T-helper 1 cell treated with Interleukin-12 subunit alpha and Interleukin-12 subunit beta and Interleukin-4 antibody, amounts not matched to agents 30 μg/mL and 1 μg/mL, for 36 hours (primary cell): ENCODE results near the gene LRRC75A.
A peak's percentile ranks its signal among the peaks of the same experiment; 100 is the strongest.
"Not testable (repeated sequence)": the region's sequence is repeated elsewhere in the genome, so short reads cannot be mapped to it uniquely, and the experiment has no call there.

ENCODE experiments used
- H3K27ac Mint-ChIP-seq: one replicate; pipeline ENCODE4 v1.8.0; 2021; ENCODE audit warnings: mild to moderate bottlenecking, mixed read lengths
- H3K27me3 Mint-ChIP-seq: one replicate; pipeline ENCODE4 v1.8.0; 2021; ENCODE audit warnings: low read depth, mixed read lengths
- H3K36me3 Mint-ChIP-seq: one replicate; pipeline ENCODE4 v1.8.0; 2021; ENCODE audit warnings: low read depth, mixed read lengths
- H3K4me1 Mint-ChIP-seq: one replicate; pipeline ENCODE4 v1.8.0; 2021; ENCODE audit warnings: low read depth, mixed read lengths
- H3K4me3 Mint-ChIP-seq: one replicate; pipeline ENCODE4 v1.8.0; 2021; ENCODE audit warnings: mild to moderate bottlenecking, moderate library complexity, mixed read lengths
- H3K9me3 Mint-ChIP-seq: one replicate; pipeline ENCODE4 v1.8.0; 2021; ENCODE audit warnings: mixed read lengths

The LRRC75A gene

DNA sequence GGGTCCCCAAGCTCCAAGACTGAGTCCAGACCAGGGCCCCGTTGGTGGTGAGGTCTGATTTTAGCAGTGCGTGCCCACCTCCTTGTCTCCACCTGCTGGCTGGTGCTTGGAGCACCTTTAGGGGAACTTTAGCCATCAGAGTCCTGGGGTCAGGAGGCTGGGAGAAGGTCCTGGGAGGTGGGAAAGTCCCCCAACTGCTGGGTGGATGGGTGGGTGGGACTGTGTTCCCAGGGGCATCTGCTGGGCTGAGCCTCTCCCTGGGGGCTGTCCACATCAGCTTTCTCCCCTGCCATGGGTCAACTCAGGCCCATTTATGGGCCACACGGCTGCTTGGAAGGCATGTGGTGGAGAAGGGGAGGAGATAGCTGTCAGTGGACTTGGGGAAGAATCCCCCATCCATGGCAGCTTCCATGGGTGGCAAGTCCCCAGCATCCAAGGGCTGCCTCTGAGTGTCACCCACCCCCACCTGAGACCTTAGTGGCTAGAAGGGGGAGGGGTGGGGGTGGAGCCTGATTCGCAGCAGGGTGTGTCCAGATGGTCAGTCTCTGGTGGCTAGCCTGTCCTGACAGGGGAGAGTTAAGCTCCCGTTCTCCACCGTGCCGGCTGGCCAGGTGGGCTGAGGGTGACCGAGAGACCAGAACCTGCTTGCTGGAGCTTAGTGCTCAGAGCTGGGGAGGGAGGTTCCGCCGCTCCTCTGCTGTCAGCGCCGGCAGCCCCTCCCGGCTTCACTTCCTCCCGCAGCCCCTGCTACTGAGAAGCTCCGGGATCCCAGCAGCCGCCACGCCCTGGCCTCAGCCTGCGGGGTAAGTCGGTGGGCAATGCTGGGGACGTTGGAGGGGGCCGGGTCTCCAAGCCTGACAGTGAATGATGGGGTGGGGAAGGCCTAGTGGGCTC is 76.7 kb downstream of the LRRC75A start, which contains the start of gene TRPV2:
TSS of gene TRPV2 (plus strand) at position 541 of the 894 bp plus-strand sequence. CDS start 2,098 bp downstream, outside the sequence.
- no peaks in the 10 kb centered on the region for H3K27me3 Mint-ChIP-seq
- peak within 1 kb of the TSS; percentile 99 for H3K27ac Mint-ChIP-seq
- H3K9me3 Mint-ChIP-seq = no peaks in the 10 kb centered on the region
- peaks cover 37% of the 10 kb centered on the region for H3K4me1 Mint-ChIP-seq
- H3K4me3 Mint-ChIP-seq = peak within 1 kb of the TSS; percentile 99
- H3K36me3 Mint-ChIP-seq = peaks cover 29% of the 10 kb centered on the region

DNA sequence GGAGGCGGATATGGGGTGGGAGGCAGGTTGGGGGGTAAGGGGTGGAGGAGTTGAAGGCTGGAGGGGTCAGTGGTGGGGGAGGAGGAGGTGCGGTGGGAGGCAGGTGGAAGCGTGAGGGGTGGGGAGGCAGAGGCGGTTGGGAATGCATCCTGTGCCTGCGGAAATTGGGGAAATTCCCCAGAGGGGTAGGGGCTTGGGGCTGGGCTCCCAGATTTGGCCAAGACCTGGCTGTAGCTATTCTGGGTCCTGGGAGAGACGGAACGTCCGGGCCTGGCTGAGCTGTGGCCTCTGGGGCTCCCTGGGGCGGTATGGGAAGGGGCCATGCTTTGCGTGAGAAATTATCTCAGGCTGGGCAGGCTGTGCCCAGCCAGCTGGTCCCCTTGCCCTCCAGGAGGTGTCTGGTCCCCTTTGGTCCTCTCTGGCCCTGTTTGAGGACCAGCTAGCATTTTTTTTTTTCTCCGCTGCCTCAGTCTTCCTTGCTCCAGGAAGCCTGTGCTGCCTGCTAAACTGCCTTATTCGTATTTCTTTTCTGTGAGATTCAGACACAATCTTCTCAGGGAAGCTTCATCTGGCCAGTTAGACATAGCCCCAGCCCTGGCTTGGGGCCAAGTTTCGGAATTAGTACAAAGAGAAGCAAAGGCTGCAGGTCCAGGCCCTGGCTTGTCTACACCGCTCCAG is 83.9 kb downstream of the LRRC75A start:
- no peaks in the 10 kb centered on the region for H3K9me3 Mint-ChIP-seq
- no peak overlapping the region for H3K4me3 Mint-ChIP-seq
- H3K27ac Mint-ChIP-seq = no peak overlapping the region
- H3K36me3 Mint-ChIP-seq = no peaks in the 10 kb centered on the region
- peaks cover 36% of the 10 kb centered on the region for H3K27me3 Mint-ChIP-seq
- H3K4me1 Mint-ChIP-seq = no peaks in the 10 kb centered on the region

DNA sequence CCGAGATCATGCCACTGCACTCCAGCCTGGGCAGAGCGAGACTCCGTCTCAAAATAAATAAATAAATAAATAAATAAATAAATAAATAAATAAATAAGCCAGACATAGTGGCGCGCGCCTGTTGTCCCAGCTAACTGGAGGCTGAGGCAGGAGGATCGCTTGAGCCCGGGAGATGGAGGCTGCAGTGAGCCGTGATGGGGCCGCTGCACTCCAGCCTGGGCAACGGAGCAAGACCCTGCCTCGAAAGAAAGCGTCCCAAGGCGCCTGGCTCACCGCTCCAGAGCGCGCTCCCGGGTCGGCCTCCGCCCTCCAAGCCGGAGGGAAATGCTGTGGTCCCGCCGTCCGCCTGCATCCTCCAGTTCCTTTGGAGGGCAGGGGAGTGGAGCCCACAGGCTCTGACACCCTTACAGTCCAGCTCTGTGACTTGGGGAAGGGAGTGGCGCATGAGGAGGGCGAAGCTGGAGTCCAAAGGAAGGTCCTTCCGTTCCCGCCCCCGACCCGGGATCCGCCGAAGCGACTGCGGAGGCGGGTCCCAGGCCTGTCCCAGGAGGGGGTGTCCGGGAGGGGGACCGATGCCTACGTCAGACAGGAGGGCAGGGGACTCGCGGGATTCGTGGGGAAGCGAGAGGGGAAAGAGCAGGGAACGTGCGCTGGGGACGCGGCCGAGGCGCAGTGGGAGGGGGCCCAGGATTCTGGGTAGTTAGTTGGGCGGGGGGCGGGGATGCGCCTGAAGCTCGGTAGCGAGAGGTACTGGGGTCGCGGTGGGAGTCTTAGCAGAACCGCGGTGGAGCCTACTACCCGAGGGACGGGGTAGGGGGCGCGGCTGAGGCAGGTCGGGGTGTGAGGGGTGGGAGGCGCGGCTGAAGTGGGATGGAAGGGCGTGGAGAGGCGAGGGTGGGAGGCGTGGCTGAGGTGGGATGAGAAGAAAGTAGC is 85.0 kb downstream of the LRRC75A start:
- H3K4me1 Mint-ChIP-seq = no peaks in the 10 kb centered on the region
- H3K4me3 Mint-ChIP-seq = no peak overlapping the region
- no peak overlapping the region for H3K27ac Mint-ChIP-seq
- H3K27me3 Mint-ChIP-seq = peaks cover 36% of the 10 kb centered on the region
- H3K9me3 Mint-ChIP-seq = no peaks in the 10 kb centered on the region
- H3K36me3 Mint-ChIP-seq = no peaks in the 10 kb centered on the region

GRCh38 chr17:16403847-16404246 is 88.1 kb downstream of the LRRC75A start:
- H3K4me1 Mint-ChIP-seq, H3K27ac Mint-ChIP-seq, H3K9me3 Mint-ChIP-seq, H3K36me3 Mint-ChIP-seq, H3K4me3 Mint-ChIP-seq: not testable (repeated sequence)
- H3K27me3 Mint-ChIP-seq = peaks cover 42% of the 10 kb centered on the region

DNA sequence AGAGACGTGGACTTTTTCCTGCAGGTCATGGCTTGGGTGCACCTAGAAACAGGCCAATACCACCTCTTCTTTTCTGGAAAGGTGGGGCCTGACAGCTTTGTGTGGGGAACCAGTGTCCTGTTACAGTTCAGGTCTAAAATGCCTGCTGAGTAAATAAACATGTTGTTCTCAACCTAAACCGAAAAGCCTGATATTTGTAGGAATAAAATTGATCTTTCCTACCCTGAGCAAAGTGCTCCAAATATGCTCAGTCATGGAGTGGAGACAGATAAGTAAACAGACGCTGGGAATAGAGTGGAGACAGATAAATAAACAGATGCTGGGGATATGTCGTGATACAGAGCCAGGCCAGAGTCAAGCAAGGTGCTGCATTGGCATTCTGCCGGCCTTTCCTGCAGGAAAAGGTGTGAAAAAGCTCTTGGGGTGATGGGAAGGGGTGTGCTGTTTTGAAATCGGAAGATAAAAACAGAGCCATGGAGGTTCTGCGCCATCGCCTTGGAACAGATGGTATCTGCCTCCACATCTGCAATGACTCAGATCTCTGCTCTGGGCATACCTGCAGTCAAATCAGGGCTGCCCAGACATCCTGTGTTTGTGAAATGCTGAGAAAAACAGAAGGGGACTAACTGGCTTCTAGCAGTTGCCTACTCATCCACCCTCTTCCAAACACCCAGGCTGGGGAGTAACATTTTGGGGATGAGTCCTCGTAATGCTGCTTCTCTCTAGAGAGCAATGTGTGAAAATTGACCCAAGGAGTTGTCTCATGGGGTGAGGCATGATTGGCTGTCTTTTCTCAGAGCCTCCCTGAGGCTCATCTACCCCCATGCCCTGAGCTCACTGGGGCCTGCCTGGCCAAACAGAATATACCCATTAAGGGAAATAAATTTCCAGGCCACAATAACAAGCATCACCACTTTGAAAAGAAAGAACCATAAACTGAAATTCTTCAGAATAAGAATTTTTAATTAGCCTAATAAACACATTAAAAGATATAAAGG is 93.4 kb downstream of the LRRC75A start:
- H3K4me1 Mint-ChIP-seq = peaks cover 6% of the 10 kb centered on the region
- no peaks in the 10 kb centered on the region for H3K36me3 Mint-ChIP-seq
- H3K27ac Mint-ChIP-seq = peak overlapping the region; percentile 12
- no peak overlapping the region for H3K4me3 Mint-ChIP-seq
- peaks cover 5% of the 10 kb centered on the region for H3K27me3 Mint-ChIP-seq
- H3K9me3 Mint-ChIP-seq = no peaks in the 10 kb centered on the region

DNA sequence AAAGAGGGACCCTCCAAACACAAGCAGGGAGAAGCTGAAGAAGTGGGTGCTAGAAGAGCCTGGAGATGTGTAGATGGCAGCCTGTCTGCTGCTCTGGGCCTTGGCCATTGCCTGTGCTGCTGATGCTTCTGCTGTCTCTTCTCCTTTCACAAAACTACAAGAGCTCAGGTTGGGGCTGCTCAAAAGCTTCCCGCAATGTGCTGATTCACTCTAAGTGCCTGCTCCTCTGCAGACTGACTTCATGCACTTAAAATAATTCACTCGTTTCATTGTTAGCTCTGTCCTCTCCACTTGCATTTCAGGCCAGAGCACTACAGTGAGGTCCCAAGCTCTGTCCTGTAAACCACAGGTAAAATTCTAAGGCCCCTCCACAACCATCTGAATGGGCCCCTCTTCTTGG is 95.3 kb downstream of the LRRC75A start:
- H3K27me3 Mint-ChIP-seq, H3K36me3 Mint-ChIP-seq, H3K4me1 Mint-ChIP-seq, H3K27ac Mint-ChIP-seq, H3K9me3 Mint-ChIP-seq, H3K4me3 Mint-ChIP-seq: not testable (repeated sequence)

DNA sequence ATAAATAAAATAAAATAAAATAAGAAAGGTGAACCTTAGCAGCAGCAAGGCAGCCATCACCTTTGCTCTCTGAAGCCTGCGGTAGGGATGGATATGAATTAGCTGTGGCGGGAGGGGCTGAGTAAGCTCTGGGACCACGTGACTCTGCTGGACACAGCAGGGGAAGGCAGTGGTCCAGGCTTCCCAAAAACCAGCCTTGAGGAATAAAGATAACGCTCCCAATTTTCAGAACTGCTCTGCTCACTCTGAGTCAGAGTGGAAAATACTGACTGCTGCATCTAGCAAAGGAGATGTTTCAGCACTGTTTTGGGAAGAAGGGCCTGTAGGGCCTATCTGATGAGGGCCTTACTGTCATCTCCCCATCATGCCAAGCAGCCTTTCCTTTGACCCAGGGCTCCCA is 96.1 kb downstream of the LRRC75A start:
- not testable (repeated sequence) for H3K9me3 Mint-ChIP-seq, H3K4me3 Mint-ChIP-seq, H3K4me1 Mint-ChIP-seq, H3K27ac Mint-ChIP-seq, H3K27me3 Mint-ChIP-seq, H3K36me3 Mint-ChIP-seq

GRCh38 chr17:16392491-16392890 is 99.5 kb downstream of the LRRC75A start:
- not testable (repeated sequence) for H3K4me1 Mint-ChIP-seq, H3K27me3 Mint-ChIP-seq, H3K9me3 Mint-ChIP-seq, H3K36me3 Mint-ChIP-seq, H3K4me3 Mint-ChIP-seq, H3K27ac Mint-ChIP-seq
